HG02852 (cell line): ENCODE data around the gene FAM83C.

ENCODE experiments used
- ATAC-seq: cut with Tn5 transposase; IDR thresholded peaks from one replicate; pipeline ENCODE4 v1.9.1; 2021; ENCODE audit warnings: mild to moderate bottlenecking, moderate library complexity; ENCODE audit not compliant: unreplicated experiment

Gene FAM83C

DNA sequence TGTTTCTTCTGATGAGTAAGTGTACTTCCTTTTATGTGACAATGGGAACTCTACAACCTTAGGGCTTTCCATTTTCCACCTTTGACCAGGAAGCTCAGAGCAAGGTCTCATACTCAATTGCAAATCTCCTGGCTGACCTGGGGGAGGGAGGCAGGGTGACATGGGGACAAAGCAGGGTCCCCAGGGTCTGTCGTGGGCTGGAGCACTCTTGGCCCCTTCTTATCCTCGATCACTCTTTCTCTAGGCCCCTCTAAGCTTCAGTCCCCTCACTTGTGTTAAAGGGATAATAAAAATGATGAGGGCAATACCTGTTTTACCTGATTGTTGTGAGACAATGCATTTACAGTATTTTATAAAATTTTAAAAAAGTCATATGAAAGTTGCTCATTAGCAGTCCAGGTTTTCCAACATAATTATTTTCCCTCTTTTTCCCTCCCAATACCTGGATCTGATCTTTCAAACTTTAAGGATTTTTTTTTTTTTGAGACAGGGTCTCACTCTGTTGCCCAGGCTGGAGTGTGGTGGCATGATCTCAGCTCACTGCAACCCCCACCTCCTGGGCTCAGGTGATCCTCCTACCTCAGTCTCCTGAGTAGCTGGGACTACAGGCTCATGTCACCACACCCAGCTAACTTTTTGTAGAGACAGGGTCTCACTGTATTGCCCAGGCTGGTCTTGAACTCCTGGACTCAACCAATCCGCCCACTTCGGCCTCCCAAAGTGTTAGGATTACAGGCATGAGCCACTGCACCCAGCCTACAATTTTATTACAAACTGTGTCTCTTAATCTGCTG, 8.4 kb upstream of the FAM83C start:
- ATAC-seq, result no peak

DNA sequence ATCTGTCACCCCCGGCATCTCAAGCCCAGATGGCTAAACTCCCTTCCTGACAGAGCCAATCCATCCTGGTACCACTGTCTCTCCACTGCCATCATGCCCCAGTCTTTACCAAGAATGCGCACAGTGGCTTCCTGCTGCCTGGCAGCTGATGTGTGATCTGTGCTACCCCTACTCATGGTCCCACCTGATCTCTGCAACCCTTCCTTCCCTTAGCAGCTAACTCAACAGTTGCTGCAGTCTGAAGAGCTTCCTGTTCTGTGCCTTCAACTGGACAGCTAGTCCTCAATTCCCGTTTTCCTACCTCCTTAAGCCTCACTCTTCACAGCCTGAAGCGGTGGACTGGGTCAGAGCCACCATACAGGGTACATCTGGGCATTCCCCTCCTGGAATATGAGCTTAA, 7.6 kb upstream of the FAM83C start:
- ATAC-seq, result no peak

DNA sequence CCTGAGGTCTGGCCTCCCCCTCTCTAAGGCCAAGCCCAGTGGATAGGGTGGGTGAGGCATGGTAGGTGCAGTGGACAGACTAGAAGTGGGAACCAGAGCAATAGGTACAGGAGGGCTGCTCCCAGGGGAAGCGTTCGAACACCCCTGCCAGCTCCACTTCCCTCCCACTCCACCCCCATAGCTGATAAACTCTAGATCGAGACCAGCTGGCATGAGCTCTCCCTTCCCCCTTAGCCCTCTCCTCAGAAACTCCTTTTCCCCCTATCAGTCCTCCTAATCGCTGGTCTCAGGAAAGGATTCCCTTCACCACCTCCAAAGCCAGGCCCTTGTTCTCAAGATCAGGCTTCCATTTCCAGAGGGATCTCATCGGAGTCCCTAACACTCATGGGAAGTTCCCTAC, 6.0 kb upstream of the FAM83C start:
- ATAC-seq, result no peak

DNA sequence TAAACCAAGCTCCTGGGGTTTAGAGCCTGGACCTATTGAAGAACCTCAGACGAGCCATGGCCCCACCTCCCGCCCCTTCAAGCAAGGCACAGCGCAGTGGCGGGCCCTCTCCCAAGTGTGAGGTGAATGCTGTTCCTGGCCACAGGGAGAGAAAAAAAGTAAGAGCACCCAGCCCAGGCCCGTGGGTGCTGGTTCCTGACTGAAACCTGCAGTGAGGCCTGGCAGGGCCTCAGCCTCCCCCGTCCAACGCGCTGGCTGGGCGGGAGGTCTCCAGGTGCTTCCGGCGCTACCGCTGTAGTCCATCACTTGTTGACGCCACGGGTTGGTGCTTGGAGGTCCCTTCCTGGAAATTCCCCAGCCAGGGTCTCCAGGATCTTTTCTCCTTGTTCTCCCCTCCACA, 5.5 kb upstream of the FAM83C start:
- no peak for ATAC-seq

DNA sequence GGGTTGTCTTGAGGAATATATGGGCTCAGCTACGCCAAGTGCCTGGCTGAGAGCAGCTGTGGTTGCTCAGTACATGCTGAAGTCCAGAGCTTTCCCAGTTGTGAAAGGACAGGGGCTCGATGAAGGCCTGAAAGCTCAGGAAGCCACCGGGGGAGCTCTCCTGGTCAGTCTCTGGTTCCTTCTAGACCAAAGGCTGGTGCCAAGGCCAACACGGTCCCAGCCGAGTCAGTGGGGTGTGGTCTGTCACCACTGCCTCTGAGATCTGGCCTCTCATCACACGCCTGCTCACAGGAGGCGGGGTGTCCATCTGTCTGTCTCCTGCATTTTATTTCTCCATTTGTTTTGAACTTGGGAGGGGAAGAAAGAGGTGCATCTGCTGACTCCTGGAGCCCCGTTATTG, 4.9 kb upstream of the FAM83C start:
- ATAC-seq, result no peak

DNA sequence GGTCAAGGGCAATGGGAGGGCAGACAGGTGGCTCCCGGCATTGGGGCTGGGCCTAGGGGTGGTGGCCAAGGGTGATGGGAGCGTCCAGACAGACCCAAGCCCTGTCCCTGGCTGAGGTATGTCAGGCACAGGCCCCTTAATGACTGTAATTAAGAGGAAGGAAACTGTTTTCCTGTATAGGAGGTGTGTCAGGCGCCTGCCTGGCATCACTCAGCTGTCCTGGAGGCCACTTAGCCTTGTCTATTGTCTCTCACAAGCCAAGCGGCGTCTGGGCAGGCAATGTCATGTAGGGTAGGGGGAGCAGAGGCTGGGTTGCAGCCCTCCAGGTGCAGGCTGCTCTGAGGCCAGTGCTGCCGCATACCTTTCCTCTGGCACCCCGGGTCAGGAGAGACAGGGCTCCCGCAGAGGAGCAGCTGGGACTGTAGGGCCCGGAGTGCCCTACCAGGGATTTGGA, 3.9 kb upstream of the FAM83C start:
- ATAC-seq, result no peak

DNA sequence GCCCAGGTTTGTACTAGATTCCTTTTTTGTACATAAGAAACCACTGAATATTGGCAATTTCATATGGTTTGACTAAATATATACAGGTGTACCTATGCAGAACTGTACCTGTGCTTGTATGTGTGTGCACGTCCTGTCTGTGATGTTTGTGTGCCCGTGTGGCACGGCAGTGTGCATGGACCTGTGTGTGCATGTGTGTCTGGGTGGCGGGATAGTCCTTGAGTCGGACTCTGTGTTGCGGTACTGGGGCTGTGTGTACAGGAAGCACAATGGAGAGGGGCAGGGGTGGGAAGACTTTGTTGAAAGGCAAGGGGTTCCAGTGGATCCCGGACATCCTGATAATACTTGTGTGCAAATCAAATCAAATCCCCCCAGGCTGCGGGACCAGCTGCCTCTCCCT, 3.4 kb upstream of the FAM83C start:
- no peak for ATAC-seq

DNA sequence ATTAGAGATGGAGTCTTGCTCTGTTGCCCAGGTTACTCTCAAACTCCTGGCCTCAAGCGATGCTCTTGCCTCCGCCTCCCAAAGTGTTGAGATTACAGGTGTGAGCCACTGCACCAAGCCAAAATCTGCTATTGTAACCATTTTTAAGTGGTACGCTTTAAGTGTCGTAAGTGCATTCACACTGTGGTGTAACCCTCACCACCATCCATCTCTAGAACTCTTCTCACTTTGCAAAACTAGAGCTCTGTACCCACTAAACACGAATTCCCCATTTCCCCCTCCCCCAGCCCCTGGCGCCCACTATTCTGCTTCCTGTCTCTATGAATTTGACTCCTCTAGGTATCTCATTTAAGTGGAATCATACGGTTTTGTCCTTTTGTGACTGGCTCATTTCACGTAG, 2.8 kb upstream of the FAM83C start:
- no peak for ATAC-seq

DNA sequence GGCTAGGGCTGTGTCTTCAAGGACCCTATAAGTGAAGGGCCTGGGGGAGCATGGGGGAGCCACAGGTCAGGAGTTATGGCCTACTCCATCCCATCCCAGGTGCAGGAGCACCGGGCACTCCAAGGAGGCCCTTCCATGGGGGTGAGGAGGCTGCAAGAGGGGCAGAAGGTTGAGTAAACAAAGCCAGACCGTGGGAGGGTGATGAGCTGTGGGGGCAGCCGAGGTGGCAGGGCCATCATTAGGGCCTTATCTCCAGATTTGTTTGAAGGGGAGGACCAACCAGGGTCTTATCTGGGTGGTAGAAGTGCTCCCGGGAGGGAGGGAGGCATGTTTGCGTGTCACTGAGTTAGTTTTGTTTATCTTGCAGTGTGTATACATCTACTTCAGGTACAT, 2.1 kb upstream of the FAM83C start:
- ATAC-seq, result no peak

DNA sequence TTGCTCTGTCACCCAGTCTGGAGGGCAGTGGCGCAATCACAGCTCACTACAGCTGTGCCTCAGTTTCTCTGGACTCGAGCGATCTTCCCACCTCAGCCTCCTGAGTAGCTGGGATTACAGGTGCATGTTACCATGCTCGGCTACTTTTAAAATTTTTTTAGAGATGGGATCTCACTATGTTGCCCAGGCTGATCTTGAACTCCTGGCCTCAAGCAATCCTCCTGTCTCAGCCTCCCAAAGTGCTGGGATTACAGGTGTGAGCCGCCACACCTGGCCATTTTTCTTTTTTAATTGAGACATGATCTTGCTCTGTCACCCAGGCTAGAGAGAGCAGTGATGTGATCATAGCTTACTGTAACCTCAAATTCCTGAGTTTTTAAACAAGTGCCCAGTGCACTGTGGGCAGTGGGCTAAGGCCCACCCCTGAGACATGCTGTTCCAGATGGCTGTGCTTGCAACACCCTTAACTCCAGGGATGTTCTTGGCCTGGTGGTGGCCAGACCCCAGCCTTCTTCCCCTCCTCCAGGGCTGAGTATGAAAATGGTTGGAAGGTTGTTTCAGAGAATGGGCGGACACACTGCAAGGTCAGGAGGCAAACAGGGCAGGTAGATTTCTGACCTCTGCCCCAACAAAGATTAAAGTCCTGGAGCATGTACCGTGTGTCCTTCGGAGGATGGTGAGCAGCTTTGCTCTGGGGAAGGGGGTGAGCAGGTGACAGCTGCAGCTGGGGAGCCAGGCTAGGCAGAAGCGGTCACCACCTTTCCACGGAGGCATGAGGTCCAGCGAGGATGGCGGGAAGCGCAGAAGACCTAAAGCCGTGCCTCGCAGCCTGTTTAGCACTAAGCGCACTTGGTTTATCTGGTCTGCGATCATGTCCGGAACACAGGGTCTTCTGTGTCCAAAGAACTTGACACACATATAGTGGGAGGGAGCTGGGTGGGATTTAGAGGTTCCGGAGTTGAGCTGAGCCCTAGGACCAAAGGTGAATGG, 1.4 kb upstream of the FAM83C start:
- no peak for ATAC-seq

DNA sequence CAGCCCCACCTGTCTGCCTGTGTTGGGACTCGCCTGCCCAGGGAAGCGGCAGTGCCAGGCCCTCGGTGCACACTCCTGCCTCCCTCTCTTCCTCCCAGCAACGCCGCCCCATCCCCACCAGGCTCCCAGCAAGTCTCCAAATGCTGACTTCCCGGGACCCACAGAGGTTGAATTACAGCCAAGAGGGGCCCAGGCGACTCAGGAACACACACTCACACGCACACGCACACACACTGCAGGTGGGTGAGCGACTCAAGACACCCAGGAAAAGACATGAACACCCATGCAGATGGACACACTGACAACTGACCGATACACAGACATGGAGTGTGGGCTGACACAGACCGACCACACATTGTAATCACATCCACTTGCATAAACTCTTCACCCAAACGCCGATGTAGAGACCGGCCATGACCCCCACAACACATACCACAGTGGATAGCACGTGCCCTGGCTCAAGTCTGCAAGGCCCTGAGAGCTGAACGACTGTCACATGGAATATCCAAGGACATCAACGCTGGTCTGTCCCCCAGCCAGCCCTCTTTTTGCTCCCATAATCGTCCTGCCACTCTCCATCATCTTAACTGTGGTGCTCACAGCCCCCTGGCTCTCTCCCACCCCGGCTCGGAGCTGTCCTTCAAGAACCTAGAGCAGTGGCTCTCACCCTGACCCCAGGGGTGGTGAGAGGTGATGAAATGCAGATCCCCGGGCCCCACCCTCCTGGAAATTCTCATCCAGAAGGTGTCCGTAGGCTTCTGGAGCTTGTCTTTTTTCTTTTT, 470 bp upstream of the FAM83C start:
- no peak for ATAC-seq

DNA sequence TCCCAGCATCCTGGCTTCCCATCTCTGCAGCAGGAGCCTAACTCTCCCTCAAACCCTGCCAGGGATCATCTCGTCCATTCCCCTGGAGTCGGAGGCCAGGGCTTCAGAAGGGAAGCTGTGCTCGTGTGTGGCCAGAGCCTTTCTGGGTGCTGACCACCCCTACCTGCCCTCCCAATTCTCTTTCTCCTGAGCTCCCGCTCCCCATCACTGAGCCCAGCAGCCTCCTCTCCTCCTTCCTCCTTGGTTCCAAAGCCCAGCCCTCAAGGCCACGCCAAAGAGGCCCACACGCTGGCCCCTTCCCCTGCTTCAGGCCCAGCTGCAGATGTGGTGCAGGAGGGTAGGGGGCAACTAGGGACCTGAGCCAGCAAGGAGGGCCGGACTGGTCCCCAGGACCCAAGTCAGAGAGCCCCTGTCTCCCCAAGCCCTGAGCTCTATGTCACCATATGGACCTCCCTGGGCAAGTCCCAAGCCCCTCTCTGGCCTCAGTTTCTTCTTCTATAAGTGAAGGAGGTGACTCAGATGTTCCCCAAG, 1.3 kb downstream of the FAM83C start:
- ATAC-seq, result no peak

DNA sequence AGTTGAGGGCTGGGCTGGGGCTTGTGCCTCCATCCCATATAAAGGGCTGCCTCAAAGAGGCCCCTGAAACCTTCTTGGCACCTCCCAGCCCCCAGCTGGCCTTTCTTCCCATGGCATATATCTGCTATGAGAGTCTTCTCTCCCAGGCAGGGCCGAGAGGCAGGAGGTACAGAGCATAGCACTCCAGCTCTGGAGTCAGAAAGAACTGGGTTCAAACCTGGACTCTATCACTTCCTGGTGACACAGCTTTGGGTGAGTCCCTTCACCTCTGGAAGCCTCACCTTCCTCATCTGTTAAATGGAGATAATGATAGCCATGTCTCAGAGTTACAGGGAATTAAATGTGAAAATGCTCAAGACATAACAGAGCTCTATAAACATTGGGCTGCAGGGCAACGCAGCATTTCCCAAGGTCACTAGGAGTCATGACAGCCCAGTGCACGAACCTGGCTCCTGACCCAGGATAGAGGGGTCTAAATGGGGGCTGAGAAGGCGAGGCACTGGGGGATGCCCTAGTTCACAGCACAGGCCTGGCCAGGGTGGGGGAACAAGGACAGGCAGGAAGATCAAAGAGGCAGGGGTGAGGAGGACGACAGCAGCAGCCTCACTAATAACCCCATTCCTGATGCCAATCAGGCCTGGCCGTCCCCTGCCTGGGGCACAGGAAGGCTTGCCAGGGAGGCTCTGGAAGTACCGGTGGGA, 1.9 kb downstream of the FAM83C start:
- no peak for ATAC-seq

DNA sequence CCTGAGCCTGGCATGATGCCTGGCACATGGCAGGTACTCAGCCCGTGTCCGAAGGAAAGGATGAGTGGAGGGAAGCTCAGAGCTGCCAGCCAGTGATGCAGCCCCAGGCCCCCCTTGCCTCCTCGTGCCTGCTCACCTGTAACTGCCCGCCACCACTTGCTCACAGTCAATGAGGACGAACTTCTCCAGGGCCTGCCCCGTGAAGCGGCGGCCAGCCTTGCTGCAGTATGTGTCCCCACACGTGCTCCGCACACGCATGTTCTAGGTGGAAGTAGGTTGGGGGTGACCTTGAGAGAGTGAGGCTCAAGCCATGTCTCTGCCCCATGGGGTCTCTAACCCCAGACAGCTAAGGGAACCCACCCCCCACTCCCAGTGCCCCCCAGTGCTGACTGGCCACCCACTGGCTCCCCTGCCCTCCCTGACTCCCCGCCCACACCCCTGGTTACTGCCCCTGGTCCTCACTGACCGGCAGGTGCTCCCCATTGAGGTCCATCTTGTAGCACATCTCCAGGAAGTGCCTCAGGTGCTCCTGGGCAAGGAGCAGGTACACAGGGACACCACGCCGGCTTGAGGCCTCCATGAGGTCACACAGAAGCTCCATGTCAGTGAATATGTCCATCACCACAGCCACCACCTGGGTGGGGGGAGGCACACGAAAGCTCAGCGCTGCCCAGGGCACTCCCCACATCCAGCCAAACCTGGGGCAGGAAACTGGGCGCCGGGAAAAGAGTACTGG, 3.7 kb downstream of the FAM83C start:
- ATAC-seq, result no peak

DNA sequence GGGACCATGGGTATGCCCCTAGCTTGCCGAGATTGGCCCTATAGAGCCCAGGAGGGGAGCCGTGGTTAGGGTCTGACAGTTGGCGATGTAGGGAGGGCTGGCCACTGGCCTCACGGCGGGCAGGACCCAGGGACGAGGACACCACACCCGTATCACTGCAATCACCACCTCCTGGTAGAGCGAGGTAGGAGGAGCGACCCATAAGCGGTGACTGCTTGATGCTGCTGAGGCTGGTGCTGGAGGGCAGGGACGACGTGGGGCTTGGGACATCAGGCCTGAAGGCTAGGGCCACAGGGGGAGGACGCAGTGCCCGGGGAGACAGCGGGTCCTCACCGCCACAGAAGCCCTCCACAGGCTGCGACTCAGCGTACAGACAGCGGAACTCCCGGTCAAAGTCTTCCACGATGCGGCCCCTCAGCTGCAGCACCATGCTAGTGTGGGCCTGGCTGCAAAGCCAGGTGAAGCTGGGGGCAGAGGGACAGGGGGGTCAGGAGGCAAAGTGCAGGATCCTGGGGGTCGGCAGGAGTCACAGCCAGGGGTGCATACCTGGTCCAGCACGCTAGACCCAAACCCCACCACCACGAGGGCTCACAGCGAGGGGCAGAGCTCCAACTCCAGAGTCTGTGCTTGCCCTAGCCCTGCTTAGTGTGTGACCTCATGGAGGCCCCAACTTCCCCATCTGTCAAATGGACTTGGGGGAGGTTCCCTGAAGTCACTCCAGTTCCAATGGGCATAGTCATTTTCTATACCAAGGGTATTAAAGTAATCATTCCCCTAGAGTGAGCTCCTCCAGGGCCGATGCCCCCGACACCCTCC, 4.5 kb downstream of the FAM83C start:
- no peak for ATAC-seq

DNA sequence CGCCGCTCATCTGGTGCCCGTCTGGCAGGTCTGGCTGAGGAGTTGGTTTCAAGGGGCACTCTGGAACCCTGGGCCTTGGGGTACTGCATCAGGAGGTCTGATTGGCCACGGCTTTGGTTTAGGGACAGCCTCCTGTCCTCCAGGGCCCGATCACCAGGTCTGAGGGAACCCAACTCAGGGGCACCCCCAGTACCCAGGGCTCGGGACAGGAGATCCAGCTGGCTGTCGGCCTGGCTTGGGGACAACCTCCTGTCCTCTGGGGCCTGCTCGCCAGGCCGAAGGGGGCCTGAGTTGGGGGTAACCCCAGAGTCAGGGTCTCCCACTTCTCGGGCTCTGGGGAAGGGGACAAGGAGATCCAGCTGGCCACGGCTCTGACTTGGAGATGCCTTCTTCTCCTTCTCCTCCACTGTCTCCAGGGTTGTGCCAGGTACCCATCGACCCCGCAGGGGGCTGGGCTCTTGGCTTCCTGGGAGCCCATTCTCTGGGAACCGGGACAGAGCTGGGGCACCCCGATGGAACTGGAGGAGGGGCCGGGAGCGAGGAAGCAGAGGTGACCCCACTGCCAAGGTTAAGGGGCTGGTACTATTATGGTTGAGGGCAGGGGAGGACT, 5.2 kb downstream of the FAM83C start:
- ATAC-seq, result no peak

DNA sequence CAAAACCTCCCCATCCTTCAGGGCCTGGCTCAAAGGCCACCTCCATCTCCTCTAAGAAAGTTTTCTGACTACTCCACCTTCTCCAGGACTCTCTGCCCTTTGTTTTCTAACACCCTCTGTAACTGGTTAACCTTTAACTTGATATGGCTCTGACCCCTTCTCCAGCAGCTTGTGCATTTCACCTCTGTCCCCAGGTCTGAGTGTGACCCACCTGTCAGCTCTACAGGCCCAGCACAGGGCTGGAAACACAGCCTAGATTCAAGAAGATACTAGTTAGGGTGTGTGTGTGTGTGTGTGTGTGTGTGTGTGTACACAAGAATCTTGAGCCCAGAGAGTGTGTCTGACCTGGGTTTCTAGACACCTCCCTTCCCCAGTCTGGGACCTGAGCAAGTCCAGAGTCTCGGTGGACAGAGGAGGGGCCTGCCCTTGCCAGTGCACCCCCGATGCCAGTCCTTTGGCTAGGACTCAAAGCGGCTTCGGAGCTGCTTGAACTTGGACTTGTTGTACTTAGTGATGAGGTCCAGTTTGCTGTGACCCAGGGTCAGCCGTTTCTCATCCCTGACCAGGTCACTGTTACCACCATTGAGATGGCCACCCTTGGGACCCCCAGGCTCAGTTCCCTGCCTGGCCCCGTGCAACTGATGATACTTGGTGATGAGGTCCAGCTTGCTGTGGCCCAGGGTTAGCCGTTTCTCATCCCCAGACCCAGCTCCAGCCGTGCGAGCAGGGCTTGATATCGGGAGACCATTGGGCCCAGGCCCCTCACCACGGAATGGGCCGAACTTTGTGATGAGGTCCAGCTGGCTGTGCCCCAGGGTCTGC, 5.9 kb downstream of the FAM83C start:
- ATAC-seq, result no peak

DNA sequence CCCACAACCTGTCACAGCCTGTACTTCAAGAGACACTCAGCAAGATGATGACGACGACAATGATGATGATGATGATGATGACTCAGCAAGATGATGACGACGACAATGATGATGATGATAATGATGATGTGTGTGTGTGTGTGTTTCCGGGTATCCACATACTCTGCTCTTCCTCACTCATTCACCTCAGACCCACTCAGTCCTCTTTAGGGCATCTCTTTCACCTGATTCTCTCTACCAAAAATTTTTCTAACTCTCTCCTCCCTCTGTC, 6.5 kb downstream of the FAM83C start:
- no peak for ATAC-seq
